NCI-H2107 treated with DMSO at 0.1 percent for 48 hours (cell line): ENCODE measurements around the gene PAX8.

Experiments
- DNase-seq: peaks from one replicate; lab custom pipeline; 2025; ENCODE audit not compliant: unreplicated experiment; lab: John Stamatoyannopoulos, UW

The PAX8 gene

GRCh38 chr2:113224647-113225236 is 54.0 kb downstream of the PAX8 start:
- no peak for DNase-seq

- DNase-seq: no peak
Measured at GRCh38 chr2:113223813-113224212, 54.9 kb downstream of the PAX8 start.

GRCh38 chr2:113221846-113222245 is 56.9 kb downstream of the PAX8 start:
- no peak for DNase-seq

- DNase-seq: no peak
Measured at GRCh38 chr2:113220970-113221708, 57.6 kb downstream of the PAX8 start.

- no peak for DNase-seq
Measured at GRCh38 chr2:113219889-113220641, 58.7 kb downstream of the PAX8 start.

GRCh38 chr2:113219525-113219888 is 59.2 kb downstream of the PAX8 start:
- DNase-seq: no peak

- DNase-seq: no peak
Measured at GRCh38 chr2:113219092-113219441, 59.7 kb downstream of the PAX8 start.

GRCh38 chr2:113218283-113219091 is 60.2 kb downstream of the PAX8 start:
- no peak for DNase-seq

GRCh38 chr2:113217455-113218282 is 61.1 kb downstream of the PAX8 start:
- no peak for DNase-seq

- no peak for DNase-seq
Measured at GRCh38 chr2:113216891-113217454, 61.7 kb downstream of the PAX8 start.

- DNase-seq: no peak
Measured at GRCh38 chr2:113216321-113216720, 62.4 kb downstream of the PAX8 start.

- DNase-seq: no peak
Measured at GRCh38 chr2:113215056-113215455, 63.7 kb downstream of the PAX8 start.

GRCh38 chr2:113214141-113214540 is 64.6 kb downstream of the PAX8 start:
- no peak for DNase-seq

- DNase-seq: no peak
Measured at GRCh38 chr2:113213061-113213930, 65.4 kb downstream of the PAX8 start.

- DNase-seq: no peak
Measured at GRCh38 chr2:113212245-113213060, 66.3 kb downstream of the PAX8 start.

GRCh38 chr2:113211226-113212105 is 67.3 kb downstream of the PAX8 start:
- DNase-seq: no peak

GRCh38 chr2:113209646-113210171 is 69.0 kb downstream of the PAX8 start:
- no peak for DNase-seq
